GM10248 (cell line): ENCODE results near the gene MICAL3.
"Not testable (repeated sequence)": the region's sequence is repeated elsewhere in the genome, so short reads cannot be mapped to it uniquely, and the experiment has no call there.

ENCODE experiments used
- CTCF ChIA-PET: fragments of 300-600 bp; sonication (Branson Sonifier 250); formaldehyde crosslinking; extraction: SDS; loops from one replicate; lab custom pipeline; 2021; ENCODE audit warnings: antibody characterized with exemption; lab: Yijun Ruan, JAX
- POLR2A ChIA-PET: fragments of 350-650 bp; sonication (Branson Sonifier 250); formaldehyde crosslinking; extraction: SDS; loops from one replicate; lab custom pipeline; 2020; ENCODE audit warnings: antibody characterized with exemption; lab: Yijun Ruan, JAX
- DNase-seq: peaks from one replicate; pipeline ENCODE4 v3.0.0; 2012; ENCODE audit errors: extremely low spot score
- CTCF ChIP-seq: IDR thresholded peaks from 2 replicates; pipeline ENCODE4 v1.5.1; 2012; ENCODE audit warnings: mild to moderate bottlenecking, low read depth; ENCODE audit errors: extremely low read depth, missing control alignments, control extremely low read depth

MICAL3 gene

GRCh38 chr22:17990147-17990546, 34.2 kb downstream of the MICAL3 start:
- TF ChIP-seq CTCF: no peak
- POLR2A ChIA-PET: no interaction called here
- CTCF ChIA-PET: interaction anchor here (1.0 kb wide), 1 partner anchor 86 kb away, joined by 4 read pairs; no protein-coding TSS in a partner anchor
- no peak for DNase-seq

DNA sequence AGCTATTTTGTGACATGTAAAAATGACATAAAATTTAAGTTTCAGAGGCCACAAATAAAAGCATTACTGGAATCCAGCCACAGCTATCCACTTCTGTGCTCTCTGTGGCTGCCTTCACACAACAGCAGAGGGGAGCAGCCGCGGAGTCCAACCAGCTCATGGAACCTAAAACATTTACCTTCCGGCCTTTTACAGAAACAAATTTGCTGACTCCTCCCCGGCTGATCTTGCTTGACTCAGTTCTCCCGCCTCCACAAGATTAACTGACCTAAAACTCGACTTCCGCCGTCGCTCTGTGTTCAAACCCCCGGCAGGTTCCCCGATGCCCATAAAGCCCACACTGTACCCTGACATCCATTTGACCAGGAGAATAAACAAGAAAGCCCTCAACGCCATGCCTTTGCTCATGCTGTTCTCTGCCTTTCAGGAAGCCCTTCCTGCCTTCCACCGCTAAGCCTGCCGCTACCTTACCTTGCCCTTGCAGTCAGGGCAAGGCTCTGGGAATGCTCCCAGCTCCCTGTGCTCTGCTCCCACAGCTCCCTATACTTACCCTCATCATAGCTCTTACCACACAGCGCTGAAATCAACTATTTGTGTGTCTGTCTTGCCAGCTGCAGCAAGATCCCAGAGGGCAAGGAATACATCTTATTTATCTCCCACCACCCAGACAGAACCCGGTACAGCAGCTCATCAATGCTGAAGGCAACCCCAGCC, 35.4 kb downstream of the MICAL3 start:
- ChIA-PET POLR2A (no interaction called here), CTCF (interaction anchor here (0.9 to 1.9 kb wide), 3 partner anchors 10 to 152 kb away, joined by 3 to 5 read pairs (median 3); no protein-coding TSS in a partner anchor)
- no peak for TF ChIP-seq CTCF
- no peak for DNase-seq

DNA sequence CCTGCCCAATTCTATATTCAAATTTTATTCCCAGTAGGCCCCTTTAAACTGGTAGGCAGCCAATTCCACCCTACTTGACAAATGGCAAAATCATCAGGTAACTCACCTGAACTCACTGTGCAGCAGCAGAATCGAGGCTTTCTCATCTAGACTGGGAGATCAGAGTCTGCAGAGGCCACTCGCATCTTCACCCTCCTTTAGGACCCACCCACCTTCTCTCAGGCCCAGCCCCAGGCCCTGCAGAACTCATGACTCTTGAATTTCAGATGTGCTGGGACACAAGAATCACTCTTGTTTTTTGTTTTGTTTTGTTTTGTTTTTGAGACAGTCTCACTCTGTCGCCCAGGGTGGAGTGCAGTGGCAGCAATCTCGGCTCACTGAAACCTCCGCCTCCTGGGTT, 38.8 kb downstream of the MICAL3 start:
- ChIA-PET POLR2A (no interaction called here), CTCF (interaction anchor here (1.4 kb wide), 1 partner anchor 90 kb away, joined by 4 read pairs; no protein-coding TSS in a partner anchor)
- TF ChIP-seq CTCF: no peak
- DNase-seq: no peak

GRCh38 chr22:17985071-17985470, 39.3 kb downstream of the MICAL3 start:
- POLR2A ChIA-PET, DNase-seq: not testable (repeated sequence)
- CTCF ChIA-PET: interaction anchor here (1.2 to 1.4 kb wide), 2 partner anchors 10 to 91 kb away, joined by 4 read pairs; no protein-coding TSS in a partner anchor

- ChIA-PET POLR2A (no interaction called here), CTCF (interaction anchor here (0.8 to 1.2 kb wide), 2 partner anchors 9 to 29 kb away, joined by 3 to 4 read pairs; no protein-coding TSS in a partner anchor)
- no peak for TF ChIP-seq CTCF
- no peak for DNase-seq
Observed at GRCh38 chr22:17984114-17984513, 40.2 kb downstream of the MICAL3 start.

GRCh38 chr22:17982572-17983141, 41.7 kb downstream of the MICAL3 start:
- DNase-seq: no peak
- ChIA-PET POLR2A (no interaction called here), CTCF (interaction anchor here (1.7 kb wide), 1 partner anchor 11 kb away, joined by 3 read pairs; no protein-coding TSS in a partner anchor)
- TF ChIP-seq CTCF: no peak

DNA sequence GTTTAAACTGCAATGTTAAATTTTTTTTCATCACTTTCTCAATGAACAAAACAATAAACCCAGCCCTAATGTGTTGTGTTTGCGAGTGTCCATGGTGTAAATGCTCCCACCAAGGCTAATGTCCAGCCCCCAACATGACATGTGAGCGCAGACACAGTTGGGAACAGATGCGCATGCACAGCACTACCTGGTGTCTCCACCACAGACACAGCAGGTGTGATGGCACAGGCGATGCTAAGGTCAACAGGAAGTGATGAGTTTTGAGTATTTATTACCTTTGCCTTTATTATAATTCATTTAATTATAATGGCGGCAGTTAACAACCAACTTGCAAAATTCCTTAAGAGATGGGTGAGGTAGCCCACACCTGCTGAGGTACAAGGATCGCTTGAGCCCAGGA, 42.9 kb downstream of the MICAL3 start:
- ChIA-PET POLR2A (no interaction called here), CTCF (no interaction called here)
- DNase-seq: no peak
- TF ChIP-seq CTCF: no peak
